Measurements from ENCODE around the gene QPCT. TPM values are rescaled to one million over a fixed set of nuclear protein-coding genes. Genes with fewer than 3 reads are reported as not detected.

The QPCT gene
- total and polyA plus RNA-seq, 2 experiments from 2014 or later = 13.2 TPM

DNA sequence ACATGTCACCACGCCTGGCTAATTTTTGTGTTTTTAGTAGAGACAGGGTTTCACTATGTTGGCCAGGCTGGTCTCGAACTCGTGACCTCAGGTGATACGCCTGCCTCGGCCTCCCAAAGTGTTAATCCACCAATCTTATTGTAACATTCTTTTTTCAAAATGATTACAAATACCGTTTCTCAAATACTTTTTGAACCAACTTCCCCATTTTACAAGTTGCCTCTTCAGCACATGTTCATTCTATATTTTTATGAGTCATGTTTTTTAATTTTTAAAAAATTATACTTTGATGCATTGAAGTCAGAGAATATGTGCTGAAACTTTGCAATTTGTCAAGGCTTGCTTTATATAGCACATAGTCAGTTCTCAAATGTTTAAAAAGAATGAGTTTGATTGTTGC lies 58.2 kb downstream of the QPCT start (continued):
- TF ChIP-seq ZNF331 (CRISPR knock-in tag; IDR thresholded peaks at IDR 0.05; ENCODE audit: low read depth) (no peak), NANOG (IDR thresholded peaks at IDR 0.05; ENCODE audit: borderline replicate concordance) (no peak), EZH2 (IDR thresholded peaks at IDR 0.05; ENCODE audit: low read depth, unreplicated experiment) (no peak)
- TF ChIP-seq, protein P1, sequence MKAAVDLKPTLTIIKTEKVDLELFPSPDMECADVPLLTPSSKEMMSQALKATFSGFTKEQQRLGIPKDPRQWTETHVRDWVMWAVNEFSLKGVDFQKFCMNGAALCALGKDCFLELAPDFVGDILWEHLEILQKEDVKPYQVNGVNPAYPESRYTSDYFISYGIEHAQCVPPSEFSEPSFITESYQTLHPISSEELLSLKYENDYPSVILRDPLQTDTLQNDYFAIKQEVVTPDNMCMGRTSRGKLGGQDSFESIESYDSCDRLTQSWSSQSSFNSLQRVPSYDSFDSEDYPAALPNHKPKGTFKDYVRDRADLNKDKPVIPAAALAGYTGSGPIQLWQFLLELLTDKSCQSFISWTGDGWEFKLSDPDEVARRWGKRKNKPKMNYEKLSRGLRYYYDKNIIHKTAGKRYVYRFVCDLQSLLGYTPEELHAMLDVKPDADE (IDR thresholded peaks at IDR 0.05) = no peak
- TF ChIP-seq, protein P2, sequence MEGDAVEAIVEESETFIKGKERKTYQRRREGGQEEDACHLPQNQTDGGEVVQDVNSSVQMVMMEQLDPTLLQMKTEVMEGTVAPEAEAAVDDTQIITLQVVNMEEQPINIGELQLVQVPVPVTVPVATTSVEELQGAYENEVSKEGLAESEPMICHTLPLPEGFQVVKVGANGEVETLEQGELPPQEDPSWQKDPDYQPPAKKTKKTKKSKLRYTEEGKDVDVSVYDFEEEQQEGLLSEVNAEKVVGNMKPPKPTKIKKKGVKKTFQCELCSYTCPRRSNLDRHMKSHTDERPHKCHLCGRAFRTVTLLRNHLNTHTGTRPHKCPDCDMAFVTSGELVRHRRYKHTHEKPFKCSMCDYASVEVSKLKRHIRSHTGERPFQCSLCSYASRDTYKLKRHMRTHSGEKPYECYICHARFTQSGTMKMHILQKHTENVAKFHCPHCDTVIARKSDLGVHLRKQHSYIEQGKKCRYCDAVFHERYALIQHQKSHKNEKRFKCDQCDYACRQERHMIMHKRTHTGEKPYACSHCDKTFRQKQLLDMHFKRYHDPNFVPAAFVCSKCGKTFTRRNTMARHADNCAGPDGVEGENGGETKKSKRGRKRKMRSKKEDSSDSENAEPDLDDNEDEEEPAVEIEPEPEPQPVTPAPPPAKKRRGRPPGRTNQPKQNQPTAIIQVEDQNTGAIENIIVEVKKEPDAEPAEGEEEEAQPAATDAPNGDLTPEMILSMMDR (conservative IDR thresholded peaks at IDR 0.05; ENCODE audit: low read depth in 2 of 2) = no peak

DNA sequence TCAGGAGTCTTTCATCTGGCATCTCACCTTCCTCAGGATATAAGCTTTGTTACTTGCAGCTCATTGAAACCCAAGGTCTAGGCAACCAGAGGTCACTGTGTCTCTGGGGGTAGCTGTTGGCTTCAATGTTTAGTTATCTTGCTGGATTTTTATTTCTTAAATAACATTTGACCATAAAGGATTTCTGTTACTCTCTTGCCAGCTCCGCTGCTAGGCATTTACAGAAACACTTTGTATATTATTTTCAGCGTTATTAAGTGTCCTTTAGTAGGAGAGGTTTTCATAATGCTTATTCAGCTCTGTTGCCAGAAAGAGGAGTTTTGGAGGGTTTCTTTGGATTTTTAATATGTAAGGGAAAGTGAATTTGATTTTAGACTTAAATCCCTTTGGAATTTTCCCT lies 61.4 kb downstream of the QPCT start:
- Histone ChIP-seq H3K27me3 (ENCODE audit: insufficient read depth) (no peaks in the 10 kb centered on the region), H3K4me3 (no peak overlapping the region), H3K4me1 (ENCODE audit: insufficient read depth) (no peaks in the 10 kb centered on the region), H3F3A (replicated peaks; ENCODE audit: low read depth) (no peaks in the 10 kb centered on the region), H3K36me3 (ENCODE audit: insufficient read depth) (no peaks in the 10 kb centered on the region), H3K9me2 (ENCODE audit: insufficient read depth) (0 out of 2 replicates have a peak, but pooled peaks cover 3% of the 10 kb centered on the region), H3K27ac (ENCODE audit: low read depth) (no peak overlapping the region), H4K20me1 (replicated peaks; ENCODE audit: insufficient read depth) (no peaks in the 10 kb centered on the region), H3K79me2 (replicated peaks; ENCODE audit: insufficient read depth) (no peaks in the 10 kb centered on the region), H2AFZ (peak overlapping the region; percentile 21; the same call in 1 of the 2 replicates), H3K4me2 (no peak overlapping the region)
- H3K27me3 Mint-ChIP-seq (ENCODE audit: insufficient read depth, low read depth, poor library complexity) = peaks cover 3% of the 10 kb centered on the region
- TF ChIP-seq, protein P3, sequence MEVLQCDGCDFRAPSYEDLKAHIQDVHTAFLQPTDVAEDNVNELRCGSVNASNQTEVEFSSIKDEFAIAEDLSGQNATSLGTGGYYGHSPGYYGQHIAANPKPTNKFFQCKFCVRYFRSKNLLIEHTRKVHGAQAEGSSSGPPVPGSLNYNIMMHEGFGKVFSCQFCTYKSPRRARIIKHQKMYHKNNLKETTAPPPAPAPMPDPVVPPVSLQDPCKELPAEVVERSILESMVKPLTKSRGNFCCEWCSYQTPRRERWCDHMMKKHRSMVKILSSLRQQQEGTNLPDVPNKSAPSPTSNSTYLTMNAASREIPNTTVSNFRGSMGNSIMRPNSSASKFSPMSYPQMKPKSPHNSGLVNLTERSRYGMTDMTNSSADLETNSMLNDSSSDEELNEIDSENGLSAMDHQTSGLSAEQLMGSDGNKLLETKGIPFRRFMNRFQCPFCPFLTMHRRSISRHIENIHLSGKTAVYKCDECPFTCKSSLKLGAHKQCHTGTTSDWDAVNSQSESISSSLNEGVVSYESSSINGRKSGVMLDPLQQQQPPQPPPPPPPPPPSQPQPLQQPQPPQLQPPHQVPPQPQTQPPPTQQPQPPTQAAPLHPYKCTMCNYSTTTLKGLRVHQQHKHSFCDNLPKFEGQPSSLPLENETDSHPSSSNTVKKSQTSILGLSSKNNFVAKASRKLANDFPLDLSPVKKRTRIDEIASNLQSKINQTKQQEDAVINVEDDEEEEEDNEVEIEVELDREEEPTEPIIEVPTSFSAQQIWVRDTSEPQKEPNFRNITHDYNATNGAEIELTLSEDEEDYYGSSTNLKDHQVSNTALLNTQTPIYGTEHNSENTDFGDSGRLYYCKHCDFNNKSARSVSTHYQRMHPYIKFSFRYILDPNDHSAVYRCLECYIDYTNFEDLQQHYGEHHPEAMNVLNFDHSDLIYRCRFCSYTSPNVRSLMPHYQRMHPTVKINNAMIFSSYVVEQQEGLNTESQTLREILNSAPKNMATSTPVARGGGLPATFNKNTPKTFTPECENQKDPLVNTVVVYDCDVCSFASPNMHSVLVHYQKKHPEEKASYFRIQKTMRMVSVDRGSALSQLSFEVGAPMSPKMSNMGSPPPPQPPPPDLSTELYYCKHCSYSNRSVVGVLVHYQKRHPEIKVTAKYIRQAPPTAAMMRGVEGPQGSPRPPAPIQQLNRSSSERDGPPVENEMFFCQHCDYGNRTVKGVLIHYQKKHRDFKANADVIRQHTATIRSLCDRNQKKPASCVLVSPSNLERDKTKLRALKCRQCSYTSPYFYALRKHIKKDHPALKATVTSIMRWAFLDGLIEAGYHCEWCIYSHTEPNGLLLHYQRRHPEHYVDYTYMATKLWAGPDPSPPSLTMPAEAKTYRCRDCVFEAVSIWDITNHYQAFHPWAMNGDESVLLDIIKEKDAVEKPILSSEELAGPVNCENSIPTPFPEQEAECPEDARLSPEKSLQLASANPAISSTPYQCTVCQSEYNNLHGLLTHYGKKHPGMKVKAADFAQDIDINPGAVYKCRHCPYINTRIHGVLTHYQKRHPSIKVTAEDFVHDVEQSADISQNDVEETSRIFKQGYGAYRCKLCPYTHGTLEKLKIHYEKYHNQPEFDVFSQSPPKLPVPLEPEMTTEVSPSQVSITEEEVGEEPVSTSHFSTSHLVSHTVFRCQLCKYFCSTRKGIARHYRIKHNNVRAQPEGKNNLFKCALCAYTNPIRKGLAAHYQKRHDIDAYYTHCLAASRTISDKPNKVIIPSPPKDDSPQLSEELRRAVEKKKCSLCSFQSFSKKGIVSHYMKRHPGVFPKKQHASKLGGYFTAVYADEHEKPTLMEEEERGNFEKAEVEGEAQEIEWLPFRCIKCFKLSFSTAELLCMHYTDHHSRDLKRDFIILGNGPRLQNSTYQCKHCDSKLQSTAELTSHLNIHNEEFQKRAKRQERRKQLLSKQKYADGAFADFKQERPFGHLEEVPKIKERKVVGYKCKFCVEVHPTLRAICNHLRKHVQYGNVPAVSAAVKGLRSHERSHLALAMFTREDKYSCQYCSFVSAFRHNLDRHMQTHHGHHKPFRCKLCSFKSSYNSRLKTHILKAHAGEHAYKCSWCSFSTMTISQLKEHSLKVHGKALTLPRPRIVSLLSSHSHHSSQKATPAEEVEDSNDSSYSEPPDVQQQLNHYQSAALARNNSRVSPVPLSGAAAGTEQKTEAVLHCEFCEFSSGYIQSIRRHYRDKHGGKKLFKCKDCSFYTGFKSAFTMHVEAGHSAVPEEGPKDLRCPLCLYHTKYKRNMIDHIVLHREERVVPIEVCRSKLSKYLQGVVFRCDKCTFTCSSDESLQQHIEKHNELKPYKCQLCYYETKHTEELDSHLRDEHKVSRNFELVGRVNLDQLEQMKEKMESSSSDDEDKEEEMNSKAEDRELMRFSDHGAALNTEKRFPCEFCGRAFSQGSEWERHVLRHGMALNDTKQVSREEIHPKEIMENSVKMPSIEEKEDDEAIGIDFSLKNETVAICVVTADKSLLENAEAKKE (CRISPR knock-in tag; IDR thresholded peaks at IDR 0.05) = no peak
- TF ChIP-seq STAT1 (IDR thresholded peaks at IDR 0.05; ENCODE audit: unreplicated experiment) = no peak
- TF ChIP-seq, protein P2 (conservative IDR thresholded peaks at IDR 0.05; ENCODE audit: low read depth in 2 of 2) = no peak
- no peak for TF ChIP-seq JUNB (IDR thresholded peaks at IDR 0.05; ENCODE audit: unreplicated experiment)
- TF ChIP-seq EZH2phosphoT487 (IDR thresholded peaks at IDR 0.05; ENCODE audit: unreplicated experiment) = no peak
- TF ChIP-seq EZH2 (IDR thresholded peaks at IDR 0.05; ENCODE audit: low read depth, unreplicated experiment) = no peak
- ATAC-seq (no peak), DNase-seq (ENCODE audit: low spot score) (no peak)
- no peak overlapping the region for H3K4me3 Mint-ChIP-seq
- no peaks in the 10 kb centered on the region for H3K9me3 Mint-ChIP-seq
- no peak overlapping the region for H3K27ac Mint-ChIP-seq
- no peaks in the 10 kb centered on the region for H3K36me3 Mint-ChIP-seq (ENCODE audit: low read depth)
- H3K4me1 Mint-ChIP-seq = no peaks in the 10 kb centered on the region

Data from GM23338 (cell line).